Measurements from ENCODE around the gene IGFBP6.

IGFBP6 gene

DNA sequence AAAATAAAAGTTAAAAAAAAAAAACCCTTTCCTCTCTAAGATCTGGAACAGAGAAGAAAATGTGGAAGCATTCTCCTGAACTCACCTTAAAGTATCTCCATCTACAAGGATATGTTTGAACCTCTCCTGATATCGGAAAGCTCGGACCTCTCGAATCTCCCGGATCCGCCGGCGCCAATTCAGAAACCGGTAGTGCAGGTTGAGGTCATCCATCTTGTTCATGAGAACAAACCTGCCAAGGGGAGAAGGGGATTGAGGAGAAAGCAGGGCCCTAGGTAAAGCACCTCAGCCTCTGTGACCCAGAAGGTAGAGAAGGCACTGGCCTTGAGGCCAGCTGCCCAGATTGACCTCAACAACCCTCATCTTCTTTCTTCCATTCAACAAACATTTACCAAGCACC lies 20.4 kb upstream of the IGFBP6 start:
- TF ChIP-seq, protein P1, sequence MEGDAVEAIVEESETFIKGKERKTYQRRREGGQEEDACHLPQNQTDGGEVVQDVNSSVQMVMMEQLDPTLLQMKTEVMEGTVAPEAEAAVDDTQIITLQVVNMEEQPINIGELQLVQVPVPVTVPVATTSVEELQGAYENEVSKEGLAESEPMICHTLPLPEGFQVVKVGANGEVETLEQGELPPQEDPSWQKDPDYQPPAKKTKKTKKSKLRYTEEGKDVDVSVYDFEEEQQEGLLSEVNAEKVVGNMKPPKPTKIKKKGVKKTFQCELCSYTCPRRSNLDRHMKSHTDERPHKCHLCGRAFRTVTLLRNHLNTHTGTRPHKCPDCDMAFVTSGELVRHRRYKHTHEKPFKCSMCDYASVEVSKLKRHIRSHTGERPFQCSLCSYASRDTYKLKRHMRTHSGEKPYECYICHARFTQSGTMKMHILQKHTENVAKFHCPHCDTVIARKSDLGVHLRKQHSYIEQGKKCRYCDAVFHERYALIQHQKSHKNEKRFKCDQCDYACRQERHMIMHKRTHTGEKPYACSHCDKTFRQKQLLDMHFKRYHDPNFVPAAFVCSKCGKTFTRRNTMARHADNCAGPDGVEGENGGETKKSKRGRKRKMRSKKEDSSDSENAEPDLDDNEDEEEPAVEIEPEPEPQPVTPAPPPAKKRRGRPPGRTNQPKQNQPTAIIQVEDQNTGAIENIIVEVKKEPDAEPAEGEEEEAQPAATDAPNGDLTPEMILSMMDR (IDR thresholded peaks at IDR 0.05; ENCODE audit: insufficient read depth, missing control alignments), result no peak
- FAIRE-seq (no peak), DNase-seq (ENCODE audit: insufficient read length, low spot score) (no peak)

DNA sequence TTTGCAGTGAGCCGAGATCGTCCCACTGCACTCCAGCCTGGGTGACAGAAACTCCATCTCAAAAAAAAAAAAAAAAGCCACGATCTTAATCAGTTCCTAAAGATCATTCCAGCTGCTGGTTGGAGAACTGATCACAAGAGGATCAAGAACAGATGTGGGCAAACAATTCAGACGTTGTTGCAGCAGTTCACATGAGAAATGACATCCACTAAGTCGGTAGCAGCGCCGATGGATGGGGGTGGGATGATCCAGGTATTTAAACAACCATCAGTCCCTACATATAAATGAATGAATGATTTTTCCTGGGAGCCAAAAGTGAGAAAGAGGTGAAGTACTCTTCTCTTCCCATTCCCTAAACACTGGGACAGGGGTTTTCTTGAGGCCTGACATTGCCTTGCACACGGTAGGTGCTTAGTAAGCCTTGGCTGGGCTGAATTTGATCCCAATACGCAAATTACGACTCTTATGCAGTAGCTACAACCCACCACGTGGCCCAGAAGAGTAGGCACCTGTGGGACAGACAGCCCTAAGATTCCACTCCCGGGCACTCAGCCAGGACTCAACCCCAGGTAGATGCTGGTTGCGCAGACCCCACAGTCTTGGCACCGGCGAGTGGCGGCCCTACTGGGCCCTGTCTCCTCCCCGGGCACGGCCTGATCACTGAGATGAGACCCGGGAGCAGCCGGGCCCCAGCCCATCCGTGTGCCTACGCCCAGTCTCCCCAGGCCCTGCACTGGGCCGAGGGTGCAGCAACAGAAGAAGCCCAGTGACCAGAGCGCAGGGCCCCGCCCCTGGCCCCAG lies 18.8 kb upstream of the IGFBP6 start:
- FAIRE-seq (no peak), DNase-seq (ENCODE audit: insufficient read length, low spot score) (no peak)
- TF ChIP-seq, protein P1 (IDR thresholded peaks at IDR 0.05; ENCODE audit: insufficient read depth, missing control alignments), result no peak

DNA sequence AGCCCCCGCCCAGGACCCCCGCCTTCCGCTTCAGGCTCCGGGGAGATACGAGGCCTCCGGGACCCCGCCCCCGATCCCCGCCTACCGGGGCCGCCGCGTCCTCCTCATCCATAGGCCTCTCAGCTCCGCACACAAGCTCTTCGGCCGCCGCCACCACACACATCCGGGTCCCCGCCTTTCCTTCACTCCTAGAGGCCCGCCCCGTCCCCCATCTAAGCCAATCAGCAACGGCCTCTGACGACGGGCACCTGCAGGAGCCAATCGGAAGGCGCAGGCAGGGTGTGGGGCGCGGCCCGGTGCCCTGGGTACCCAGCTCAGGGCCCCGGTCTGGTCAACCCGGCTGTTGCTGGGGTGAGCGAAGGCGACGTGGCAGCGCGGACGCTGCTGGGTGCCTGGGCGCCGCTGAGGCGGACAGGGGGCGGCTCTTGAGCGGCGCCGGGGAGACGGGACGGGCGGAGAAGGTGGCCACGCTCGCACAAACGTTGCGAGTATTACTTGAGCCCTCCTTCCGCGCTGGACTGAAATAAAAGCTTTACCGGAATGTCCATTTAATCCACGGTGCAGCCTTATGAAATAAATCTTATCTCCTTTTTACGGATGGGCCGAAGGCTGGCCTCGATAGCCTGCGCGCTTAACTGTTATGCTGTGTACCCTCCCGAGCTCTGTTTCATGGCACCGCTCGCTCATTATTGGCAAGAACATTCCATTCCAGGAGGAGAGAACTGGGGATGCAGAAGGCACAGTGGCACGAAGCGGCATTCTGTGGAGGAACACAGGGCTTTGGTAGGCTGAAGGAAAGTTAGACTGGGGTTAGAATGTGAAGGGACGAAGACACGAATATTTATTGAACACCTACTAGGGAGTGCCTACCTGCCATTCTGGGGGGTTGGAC lies 18.0 kb upstream of the IGFBP6 start, which contains the start of gene SPRYD3:
SPRYD3 (minus strand) TSS at position 165 of the 892 bp plus-strand sequence; CDS start at position 108, 57 bp downstream.
- TF ChIP-seq, protein P1 (IDR thresholded peaks at IDR 0.05; ENCODE audit: insufficient read depth, missing control alignments), result no peak
- no peak for FAIRE-seq

DNA sequence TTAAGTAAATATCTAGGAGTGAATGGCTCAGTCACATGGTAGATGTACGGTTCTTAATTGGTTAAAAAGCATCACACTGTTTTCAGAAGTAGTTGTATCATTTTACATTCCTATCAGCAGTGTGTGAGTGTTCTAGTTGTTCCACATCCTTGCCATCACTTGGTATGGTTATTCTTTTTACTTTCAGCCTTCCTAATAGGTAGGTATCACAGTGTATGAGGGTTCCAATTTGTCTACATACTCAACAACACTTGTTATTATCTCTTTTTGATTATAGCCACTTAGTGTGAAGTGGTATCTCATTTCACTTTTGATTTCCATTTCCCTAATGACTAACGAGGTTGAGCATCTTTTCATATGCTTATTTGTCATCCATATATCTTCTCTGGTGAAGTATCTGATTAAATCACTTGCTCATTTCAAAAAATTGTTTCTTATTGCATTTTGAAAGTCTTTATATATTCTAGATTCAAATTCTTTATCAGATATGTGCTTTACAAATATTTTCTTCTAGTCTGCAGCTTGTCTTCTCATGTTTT lies 14.8 kb upstream of the IGFBP6 start:
- TF ChIP-seq, protein P1 (IDR thresholded peaks at IDR 0.05; ENCODE audit: insufficient read depth, missing control alignments), result no peak
- no peak for FAIRE-seq
- DNase-seq (ENCODE audit: insufficient read length, low spot score), result no peak

More for the DNA sequence above, 18.0 kb upstream of the IGFBP6 start, which contains the start of gene SPRYD3:
- DNase-seq (ENCODE audit: insufficient read length, low spot score), result peak; percentile 99

DNA sequence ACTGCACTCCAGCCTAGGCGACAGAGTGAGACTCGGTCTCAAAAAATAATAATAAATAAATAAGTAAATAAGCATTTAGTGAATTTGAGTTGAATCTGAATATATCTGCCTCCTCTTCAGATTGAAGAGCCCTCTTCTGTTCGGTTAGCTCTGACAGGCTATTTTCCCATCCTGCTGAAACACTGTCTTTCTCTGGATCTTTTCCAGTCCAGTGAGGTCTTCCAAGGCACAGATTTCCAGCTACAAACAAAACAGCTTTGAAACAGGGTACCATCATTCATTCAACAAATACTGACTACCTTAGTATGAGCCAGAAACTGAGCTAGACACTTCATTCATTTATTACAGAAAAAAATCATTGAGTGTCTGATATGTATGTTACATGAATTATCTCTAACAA lies 11.1 kb upstream of the IGFBP6 start:
- TF ChIP-seq, protein P1 (IDR thresholded peaks at IDR 0.05; ENCODE audit: insufficient read depth, missing control alignments), result no peak
- FAIRE-seq (no peak), DNase-seq (ENCODE audit: insufficient read length, low spot score) (no peak)

DNA sequence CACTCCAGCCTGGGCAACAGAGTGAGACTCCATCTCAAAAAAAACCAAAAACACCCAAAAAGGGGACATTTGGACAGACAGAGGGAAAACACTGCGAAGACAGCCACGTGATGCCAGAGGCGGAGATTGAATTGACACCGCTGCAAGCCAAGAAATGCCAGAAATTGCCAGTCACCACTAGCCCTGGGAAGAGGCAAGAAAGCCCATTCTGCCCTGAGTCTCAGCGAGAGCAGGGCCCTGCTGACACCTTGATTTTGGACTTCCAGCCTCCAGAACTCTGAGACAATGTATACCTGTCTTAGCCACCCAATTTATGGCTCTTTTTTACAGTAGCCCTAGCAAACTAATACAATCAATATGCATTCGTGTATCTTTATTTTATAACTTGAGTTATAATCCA lies 7.4 kb upstream of the IGFBP6 start:
- FAIRE-seq, result no peak

More for the DNA sequence above, 7.4 kb upstream of the IGFBP6 start:
- TF ChIP-seq, protein P1 (IDR thresholded peaks at IDR 0.05; ENCODE audit: insufficient read depth, missing control alignments), result no peak
- no peak for DNase-seq (ENCODE audit: insufficient read length, low spot score)

Data from D721Med (cell line).